GM18507 (cell line): ENCODE results near the gene PRKCB.
A peak's percentile ranks its signal among the peaks of the same experiment; 100 is the strongest.

ENCODE experiments used
- DNase-seq: peaks from one replicate; pipeline ENCODE4 v3.0.0; 2011; ENCODE audit warnings: low read depth; ENCODE audit not compliant: insufficient read length; ENCODE audit errors: extremely low spot score
- FAIRE-seq: peaks from 2 replicates; lab custom pipeline; 2011; peaks lifted over from hg19 to GRCh38; lab: Jason Lieb, UNC

The PRKCB gene

DNA sequence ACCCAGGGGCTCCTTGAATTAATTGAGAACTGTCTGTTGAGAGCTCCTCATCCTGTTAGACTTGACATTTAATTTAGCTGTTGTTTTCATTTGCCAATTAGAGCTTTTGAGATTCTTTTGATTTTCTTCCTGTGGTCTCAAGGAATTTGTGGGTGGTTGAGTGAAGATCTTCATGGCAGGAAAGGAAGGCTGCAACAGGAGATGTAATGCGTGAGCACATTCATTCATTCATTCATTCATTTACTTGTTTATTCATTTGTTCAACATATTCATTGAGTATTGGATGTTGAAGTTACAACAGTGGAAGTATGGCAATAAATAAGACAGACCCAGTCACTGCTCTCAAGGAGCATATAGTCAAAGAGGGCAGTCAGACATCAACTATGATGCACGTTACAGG is 117.7 kb downstream of the PRKCB start:
- FAIRE-seq (no peak), DNase-seq (no peak)

DNA sequence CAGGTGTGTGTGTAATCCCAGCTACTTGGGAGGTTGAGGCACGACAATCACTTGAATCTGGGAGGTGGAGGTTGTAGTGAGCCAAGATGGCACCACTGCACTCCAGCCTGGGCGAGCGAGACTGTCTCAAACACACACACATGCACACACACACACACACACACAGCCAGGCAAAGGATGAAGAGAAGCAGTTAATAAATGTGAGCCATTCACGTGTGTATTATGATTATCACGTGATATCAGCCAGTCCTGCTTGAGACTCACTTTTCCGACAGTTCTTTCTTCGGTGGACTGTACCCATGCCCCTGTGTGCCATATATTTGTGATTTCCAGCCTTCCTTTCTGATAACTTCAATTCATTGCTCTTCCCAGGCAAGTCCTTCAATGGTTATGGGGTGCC is 119.3 kb downstream of the PRKCB start:
- FAIRE-seq (peak; percentile 18), DNase-seq (no peak)

DNA sequence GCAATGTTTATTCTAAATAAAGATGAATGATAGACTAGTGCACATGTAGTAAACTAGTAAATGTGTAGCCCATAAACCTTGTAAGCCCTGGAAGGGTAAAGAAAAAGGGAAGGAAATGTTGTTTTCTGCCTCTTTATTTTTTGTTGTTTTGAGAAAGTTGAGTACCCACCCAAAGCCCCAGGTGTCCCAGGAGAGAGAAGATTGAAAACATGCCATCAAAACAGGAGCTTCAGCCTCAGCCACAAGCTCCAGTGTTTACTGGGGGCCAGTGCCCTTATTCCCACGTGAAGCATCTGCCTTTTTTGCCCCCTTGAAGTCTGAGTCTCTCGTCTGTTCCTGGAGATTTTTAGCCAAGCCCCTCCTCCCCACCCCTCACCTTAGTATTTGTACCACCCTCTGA is 121.5 kb downstream of the PRKCB start:
- FAIRE-seq: no peak
- DNase-seq: no peak

DNA sequence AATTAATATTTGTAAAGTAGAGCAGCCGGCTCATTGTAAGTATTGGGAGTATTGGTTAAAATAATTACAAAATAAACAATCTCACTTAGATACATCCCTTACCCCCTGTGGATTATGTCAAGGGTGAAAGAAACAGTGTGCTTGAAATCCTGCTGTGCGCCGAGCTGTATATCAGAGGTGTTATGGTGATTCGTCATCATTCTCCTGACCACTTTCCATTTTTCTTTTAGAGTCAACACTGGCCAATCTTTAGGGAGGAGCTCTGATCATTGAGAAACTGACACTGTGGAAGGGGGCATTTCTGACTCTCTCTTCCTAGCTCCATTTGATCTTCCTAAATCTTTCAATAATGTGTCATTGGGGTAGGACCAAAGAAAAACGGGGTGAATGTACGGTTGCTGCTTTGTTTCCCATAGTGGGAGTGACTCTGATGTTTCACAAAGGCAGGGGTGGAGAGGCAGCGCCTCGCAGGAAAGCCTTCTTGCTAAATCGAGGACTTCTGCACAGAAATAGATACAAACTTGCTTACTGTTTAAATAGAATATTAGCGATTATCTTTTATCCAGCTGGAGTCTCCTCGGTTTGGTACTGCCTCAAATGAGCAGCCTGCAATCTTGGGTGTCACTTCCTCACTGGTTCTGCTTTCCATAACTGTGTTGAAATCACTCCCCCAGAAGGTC is 123.4 kb downstream of the PRKCB start:
- no peak for DNase-seq
- FAIRE-seq: peak; percentile 65

DNA sequence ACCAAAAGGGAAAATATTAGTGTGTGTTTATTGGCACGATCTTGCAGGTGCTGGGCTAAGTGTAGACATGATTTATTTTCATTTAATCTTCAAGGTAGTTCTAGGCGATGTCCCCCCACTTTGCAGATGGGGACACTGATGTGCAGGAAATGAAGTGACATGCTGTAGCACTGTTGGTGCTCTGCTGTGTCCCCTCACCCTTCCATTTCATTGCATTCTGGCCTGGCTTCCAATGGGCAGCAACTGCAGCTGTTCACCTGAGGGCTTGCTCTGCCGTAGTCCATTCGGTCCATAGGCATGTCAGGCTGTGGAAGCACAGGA is 123.9 kb downstream of the PRKCB start:
- FAIRE-seq (no peak), DNase-seq (no peak)

DNA sequence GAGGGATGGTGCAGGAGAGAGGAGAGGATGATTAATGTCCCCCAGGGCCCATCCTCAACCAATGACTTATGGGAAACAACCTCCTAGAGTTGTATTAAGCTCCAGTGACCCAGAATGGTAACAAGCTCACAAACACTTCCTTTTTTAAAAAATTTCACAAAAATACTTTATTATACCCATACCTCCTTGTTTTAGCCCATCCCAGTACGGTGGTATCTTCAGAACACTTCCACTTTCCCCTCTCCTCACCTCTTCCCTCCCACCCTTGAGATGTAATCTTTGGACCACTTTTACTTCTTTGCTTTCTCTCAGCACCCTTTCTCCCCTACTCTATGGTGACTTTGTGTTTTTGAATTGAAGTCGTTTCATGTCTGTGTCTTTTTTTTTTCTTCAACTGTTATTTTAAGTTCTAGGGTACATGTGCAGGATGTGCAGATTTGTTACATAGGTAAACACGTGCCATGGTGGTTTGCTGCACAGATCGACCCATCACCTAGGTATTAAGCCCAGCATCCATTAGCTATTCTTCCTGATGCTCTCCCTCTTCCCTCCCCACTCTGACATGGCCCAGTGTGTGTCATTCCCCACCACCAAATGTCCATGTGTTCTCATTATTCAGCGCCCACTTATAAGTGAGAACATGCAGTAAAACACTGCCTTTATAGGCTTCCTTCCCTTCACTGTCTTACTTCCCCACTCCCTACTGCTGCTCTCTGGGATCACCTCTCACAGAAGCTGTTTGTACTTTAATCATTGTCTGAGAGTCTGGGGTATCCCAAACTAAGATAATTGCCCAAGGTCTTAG is 124.5 kb downstream of the PRKCB start:
- FAIRE-seq (peak; percentile 24), DNase-seq (no peak)

DNA sequence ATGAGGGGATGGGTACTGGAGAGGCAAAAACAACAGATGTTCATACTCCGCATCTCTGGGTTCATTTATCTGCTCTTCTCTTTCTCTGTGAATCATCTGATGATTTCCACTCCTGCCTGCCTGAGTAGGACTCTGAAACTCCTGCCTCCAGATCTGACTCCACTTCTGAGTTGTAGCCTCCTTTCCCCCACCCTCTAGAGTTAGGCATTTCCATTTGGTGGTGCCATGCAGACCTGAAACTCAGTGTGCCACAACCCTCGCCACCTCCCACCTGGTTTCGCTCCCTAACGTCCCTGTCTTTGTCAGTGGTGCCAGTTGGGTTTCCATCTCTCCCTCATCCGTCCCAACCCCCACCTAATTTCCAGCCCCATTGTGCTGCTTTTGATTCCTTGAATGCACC is 126.2 kb downstream of the PRKCB start:
- no peak for FAIRE-seq
- DNase-seq: no peak

DNA sequence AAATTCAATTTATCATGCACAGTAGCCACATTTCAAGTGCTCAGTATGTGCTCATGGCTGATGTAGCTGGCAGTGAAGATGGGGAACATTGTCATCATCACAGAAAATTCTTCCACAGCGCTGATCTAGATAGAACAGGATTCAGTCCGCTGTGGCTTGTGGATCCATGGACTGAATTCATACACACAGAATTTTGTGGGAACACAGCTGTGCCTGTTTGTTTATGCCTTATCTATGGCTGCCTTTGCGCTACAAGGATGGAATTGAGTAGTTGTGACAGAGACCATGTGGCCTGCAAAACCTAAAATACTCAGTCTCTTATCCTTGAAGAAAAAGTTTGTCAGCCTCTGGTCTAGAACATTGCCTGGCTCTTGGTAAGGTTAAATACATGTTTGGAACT is 128.4 kb downstream of the PRKCB start:
- no peak for FAIRE-seq

DNA sequence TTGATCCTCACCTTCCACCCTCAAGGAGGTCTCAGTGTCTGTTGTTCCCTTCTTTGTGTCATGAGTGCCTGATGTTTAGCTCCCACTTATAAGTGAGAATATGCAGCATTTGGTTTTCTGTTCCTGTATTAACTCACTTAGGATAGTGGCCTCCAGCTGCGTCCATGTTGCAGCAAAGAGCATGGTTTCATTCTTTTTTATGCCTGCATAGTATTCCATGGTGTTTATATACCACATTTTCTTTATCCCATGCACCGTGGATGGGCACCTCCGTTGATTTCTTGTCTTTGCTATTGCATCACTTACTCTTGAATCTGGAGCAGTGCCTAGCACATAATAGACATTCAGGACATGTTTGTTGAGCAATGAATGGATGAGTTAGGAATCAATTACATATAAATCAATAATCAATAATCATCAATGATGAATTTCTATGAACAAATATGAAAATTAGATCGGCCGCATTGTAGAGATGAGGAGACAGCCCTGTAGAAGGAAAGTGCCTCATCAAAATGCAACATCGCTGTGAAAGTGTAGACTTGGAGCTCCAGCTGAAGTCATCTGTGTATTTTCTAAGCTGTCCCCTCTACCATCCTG is 129.5 kb downstream of the PRKCB start:
- DNase-seq: no peak
- FAIRE-seq: no peak

More for the DNA sequence above, 128.4 kb downstream of the PRKCB start:
- no peak for DNase-seq

DNA sequence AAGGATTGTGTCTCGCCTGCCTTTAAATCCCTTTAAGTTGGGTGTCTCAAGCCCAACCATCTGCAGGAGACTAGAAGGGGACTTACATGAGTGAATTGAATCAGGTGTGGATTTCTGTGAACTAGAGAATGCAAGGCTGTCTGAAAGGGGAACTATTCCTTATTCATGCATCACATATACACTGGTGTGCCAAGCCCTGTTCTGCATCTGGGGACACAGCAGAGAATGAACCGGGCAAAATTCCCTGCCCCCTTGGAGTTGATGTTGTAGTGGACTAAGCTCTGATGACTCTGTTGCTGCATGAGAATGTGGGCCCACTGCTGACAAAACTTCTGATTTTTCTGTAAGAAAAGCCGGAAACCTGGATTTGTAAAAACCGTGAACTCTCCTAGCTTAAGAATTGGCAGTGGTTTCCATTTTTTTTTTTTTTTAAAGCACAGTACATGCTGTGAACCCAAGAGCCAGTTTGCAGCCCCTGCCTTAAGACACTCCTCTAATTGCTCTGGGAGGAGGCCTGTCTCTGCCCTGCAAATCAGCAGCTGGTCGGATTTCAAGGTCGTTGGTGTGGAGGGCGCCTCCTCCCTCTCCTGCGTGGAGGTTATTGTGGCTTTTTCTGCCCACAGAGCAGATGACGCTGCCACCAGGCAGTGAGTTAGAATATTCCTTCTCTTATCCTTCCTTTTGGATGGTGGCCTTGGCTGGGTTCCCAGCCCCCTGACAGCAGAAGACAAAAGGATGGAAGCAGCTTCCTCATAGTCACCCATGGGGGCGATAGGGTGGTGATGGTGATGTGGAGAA is 131.0 kb downstream of the PRKCB start:
- FAIRE-seq (no peak), DNase-seq (no peak)

DNA sequence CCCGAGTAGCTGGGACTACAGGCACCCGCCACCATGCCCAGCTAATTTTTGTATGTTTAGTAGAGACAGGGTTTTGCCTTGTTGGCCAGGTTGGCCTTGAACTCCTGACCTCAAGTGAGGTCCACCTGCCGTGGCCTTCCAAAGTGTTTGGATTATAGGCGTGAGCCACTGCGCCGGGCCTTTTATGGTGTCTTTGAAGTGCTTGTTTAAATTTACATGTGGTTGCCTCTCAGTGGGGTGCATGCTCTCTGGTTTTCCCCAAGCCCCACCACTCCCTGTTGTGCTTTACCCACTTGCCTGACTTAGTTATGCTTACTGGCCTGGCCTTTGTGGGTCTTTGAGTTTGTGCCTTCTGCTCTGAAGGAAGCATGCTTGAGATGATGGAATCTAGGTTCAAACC is 132.0 kb downstream of the PRKCB start:
- DNase-seq (no peak), FAIRE-seq (no peak)

DNA sequence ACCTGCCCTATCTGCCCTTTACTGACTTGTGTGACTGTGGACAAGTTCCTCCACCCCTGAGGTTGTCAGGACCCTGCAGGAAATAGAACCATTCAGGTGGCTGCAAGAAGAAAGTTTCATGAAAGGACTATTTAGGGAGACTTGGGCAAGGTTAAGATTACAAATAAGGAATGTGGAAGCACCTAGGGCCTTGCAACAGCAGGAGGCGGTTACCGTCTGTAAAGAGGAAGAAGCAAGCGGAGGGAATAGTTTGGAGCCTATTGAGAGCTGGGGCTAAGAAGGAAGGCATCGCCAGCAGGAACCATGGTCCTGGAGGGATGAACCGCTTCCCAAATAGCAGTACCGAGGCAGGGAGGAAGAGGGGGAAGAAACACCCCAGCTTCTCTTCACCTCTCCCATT is 132.4 kb downstream of the PRKCB start:
- DNase-seq (no peak), FAIRE-seq (no peak)

DNA sequence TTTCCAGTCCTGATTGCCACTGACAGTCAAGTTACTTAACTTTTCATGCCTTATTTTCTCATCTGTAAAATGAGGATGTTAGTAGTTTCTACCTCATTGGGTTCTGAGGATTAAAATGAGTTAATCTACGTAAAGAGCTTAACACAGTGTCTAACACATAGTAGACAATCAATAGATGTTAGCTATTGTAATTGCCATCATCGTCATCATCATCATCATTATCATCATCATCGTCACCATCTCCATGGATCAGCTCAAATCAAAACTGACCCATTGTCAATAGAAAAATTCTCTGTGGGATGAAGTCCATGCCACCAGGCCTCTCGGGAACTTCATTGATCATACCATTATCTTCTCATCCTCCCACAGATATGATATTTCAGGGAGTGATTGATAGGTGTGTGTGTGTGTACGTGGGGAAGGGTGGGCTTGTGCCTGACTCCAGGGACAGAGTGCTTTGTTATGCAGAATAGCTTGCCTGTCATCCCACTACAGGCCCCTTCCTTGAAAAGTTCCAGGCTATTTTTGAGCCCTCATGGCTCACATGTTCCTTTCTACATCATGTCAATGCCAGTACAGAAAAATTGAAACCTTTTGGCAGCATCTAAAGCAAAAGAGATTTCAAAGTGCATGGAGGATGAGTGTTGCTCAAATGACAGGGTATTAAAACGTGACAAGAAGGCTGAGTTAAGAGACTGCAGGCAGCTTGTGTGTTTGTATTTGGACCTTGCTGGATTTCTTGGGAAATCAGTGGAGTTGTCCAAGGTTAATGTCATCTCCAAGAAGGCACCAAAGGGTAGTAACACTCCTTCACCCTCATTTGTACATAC is 133.9 kb downstream of the PRKCB start:
- FAIRE-seq (no peak), DNase-seq (no peak)

DNA sequence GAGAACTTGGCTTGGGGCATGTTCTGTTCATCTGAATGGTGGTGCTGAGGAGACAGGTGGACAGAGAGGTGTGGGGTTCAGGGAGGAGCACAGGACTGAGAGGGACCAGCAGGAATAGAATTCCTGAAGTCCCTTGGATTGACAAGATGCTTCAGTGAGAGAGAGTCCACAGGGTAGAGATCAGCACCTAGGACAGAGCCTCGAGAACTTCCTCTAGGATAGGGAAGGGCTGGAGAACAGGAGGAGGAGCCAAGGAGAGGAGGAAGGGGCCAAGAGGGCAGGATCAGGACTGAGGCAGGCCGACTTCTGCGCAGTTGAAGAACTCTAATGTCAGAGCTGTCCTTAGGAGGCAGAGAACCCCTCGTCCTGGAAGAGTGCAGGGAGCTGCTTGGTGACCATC is 138.4 kb downstream of the PRKCB start:
- FAIRE-seq (no peak), DNase-seq (no peak)

DNA sequence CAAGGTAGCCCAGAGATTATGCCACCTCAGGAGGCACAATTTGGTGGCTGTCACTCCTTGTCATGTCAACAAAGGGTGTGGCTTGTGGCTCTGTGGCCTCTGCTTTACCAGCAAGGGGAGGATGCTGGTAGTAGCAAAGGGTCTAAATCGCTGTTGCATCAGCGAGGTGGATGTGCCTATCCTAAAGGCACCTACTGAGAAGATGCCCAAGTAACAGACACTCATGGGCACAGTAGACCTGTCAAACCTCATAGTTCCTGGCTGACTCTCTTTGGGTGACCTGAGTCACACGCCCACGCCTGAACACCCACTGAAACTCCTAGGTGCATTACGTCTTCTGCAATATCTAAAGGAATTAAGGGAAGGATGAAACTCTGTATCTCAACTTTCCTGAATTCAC is 139.5 kb downstream of the PRKCB start:
- DNase-seq (no peak), FAIRE-seq (no peak)

DNA sequence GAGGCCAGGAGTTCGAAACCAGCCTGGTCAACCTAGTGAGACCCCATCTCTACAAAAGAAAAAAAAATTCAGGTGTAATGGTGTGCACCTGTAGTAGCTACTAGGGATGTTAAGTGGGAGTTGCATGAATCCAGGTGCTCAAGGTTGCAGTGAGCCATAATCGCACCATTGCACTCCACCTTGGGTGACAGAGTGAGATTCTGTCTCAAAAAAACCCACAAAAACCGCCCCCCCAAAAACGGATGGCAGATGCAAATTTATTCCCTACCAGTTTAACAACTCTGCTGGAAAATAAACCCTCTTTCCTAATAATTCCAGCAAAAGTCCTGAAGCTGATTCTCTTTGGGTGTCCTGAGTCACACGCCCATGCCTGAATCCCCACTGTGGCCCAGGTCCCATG is 140.3 kb downstream of the PRKCB start:
- no peak for FAIRE-seq
- no peak for DNase-seq

DNA sequence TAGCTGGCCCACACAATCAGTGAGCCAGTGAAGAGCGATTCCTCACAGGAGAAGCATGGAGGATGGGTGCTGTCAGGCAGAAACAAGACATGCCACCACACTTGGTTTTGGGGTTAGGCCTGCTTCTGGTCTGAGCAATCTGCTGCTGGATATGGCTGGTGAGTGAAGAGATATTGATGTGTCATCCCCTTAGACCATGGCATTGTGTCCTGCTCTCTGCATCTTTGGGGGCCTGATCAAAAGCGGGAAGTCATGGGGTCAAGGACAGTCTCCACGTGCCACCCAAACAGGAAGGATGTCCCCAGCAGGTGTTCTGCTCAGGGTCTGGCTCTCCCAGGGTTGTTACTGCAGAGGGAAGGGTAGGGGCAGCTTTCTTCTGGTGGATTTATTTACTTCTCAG is 140.7 kb downstream of the PRKCB start:
- DNase-seq: no peak
- FAIRE-seq: peak; percentile 26

DNA sequence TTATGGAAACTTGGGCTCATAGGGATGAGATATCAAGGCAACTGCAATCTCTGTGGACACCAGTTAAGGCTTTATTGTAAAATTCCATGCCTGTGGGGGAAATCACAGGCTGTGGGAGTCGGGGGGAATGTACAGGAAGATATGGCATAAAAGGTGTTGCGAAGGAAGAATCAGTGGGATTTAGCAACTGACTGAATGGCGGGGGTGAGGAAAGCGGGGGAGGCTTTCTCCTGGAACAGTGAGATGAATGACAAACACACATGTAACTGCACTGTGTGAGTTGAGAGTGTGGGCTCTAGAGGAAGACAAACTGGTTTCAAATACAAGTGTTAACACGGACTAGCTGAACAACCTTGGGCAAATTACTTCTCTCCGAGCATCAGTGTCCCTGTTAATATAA is 143.7 kb downstream of the PRKCB start:
- DNase-seq (no peak), FAIRE-seq (no peak)

DNA sequence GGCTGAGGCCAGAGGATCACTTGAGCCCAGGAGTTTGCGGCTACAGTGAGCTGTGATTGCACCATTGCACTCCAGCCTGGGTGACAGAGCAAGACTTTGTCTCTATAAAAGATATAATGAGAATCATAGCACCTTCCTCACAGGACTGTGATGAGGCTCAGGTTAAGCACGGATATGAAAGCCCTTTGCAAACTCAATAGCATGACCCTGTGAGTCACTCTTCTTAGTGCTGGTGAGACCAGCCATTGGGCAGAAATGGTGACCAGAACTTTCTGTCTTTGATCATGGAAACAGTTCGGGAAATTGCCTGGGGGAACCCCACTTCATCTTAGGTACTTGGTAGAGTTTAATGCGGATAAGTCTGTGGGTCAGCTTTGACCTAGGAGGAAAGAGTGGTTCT is 144.2 kb downstream of the PRKCB start:
- FAIRE-seq: no peak
- DNase-seq: no peak
